ENCODE data around the gene ABCA9.

DNA sequence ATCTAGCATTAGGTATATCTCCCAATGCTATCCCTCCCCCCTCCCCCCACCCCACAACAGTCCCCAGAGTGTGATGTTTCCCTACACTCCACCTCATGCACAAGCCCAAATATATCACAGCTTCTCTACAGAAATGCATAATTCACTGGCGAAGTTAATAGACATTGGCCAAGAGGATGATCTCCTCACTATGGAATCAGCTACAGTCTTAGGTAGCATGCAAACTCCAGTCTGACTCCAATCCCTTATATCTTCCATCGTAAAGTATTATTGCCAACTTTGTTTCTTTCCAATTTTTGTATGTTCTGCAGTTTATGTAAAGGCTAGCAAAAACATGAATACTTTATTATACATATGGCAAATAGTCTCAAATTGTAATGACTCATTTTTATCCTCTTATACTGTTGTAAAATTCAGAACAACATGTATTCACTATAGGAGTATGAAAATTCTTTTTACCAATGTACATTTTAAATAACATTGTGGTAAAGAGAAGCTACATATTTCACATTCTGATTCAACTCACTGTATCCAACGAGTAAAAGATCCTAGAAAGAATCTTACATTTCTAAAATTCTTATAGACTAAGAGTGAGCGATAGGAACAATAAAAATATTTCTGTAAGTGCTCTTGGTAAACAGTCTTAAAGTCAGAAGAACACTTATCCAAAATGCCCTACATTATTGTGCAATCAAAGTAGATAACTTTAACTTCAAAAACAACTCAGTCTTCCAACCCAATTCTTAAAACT lies 106.4 kb downstream of the ABCA9 start:
- TF ChIP-seq, protein P1, sequence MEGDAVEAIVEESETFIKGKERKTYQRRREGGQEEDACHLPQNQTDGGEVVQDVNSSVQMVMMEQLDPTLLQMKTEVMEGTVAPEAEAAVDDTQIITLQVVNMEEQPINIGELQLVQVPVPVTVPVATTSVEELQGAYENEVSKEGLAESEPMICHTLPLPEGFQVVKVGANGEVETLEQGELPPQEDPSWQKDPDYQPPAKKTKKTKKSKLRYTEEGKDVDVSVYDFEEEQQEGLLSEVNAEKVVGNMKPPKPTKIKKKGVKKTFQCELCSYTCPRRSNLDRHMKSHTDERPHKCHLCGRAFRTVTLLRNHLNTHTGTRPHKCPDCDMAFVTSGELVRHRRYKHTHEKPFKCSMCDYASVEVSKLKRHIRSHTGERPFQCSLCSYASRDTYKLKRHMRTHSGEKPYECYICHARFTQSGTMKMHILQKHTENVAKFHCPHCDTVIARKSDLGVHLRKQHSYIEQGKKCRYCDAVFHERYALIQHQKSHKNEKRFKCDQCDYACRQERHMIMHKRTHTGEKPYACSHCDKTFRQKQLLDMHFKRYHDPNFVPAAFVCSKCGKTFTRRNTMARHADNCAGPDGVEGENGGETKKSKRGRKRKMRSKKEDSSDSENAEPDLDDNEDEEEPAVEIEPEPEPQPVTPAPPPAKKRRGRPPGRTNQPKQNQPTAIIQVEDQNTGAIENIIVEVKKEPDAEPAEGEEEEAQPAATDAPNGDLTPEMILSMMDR (optimal IDR thresholded peaks at IDR 0.05 in 1 of 3, IDR thresholded peaks at IDR 0.05 in 1 of 3, conservative IDR thresholded peaks at IDR 0.05 in 1 of 3; ENCODE audit: extremely low read depth in 1 of 3, insufficient read depth in 2 of 3, low read length in 3 of 3) = no peak
- no peak for TF ChIP-seq EZH2 (IDR thresholded peaks at IDR 0.05; ENCODE audit: low read length)

Data from keratinocyte (primary cell).